Osteoblast (primary cell): ENCODE measurements around the gene SAMD3. TPM values are rescaled to one million over a fixed set of nuclear protein-coding genes. Genes with fewer than 3 reads are reported as not detected.

ENCODE experiments used
- DNase-seq: peaks from one replicate; pipeline ENCODE4 v3.0.0; 2011; ENCODE audit warnings: low spot score, mixed read lengths; ENCODE audit not compliant: insufficient read length; ENCODE audit errors: missing footprints
- H2AFZ ChIP-seq: 2 replicates; pipeline ENCODE4 v1.6.0; 2011; ENCODE audit warnings: mild to moderate bottlenecking, low read length
- H3K27ac ChIP-seq: 2 replicates; pipeline ENCODE4 v1.5.1; 2011; ENCODE audit warnings: mild to moderate bottlenecking, low read depth, low read length, moderate library complexity
- H3K27me3 ChIP-seq: 2 replicates; pipeline ENCODE4 v1.6.0; 2012; ENCODE audit warnings: mild to moderate bottlenecking, control low read depth, inconsistent platforms, low read length, moderate library complexity; ENCODE audit not compliant: insufficient read depth
- H3K36me3 ChIP-seq: 2 replicates; pipeline ENCODE4 v1.5.1; 2011; ENCODE audit warnings: mild to moderate bottlenecking, low read length, control low read depth, moderate library complexity; ENCODE audit not compliant: insufficient read depth
- H3K4me1 ChIP-seq: 2 replicates; pipeline ENCODE4 v1.5.1; 2011; ENCODE audit warnings: mild to moderate bottlenecking, low read length, control low read depth, moderate library complexity; ENCODE audit not compliant: insufficient read depth
- H3K4me2 ChIP-seq: 2 replicates; pipeline ENCODE4 v1.6.0; 2011; ENCODE audit warnings: mild to moderate bottlenecking, low read length; ENCODE audit not compliant: insufficient read depth
- H3K4me3 ChIP-seq: fragments of 200-600 bp; sonication (generic); 3 replicates; pipeline ENCODE4 v1.5.1; 2012; ENCODE audit warnings: mild to moderate bottlenecking, low read length, inconsistent platforms; ENCODE audit not compliant: insufficient read depth
- H3K79me2 ChIP-seq: 2 replicates; pipeline ENCODE4 v1.6.0; 2012; ENCODE audit warnings: mild to moderate bottlenecking, low read length, control low read depth, inconsistent platforms; ENCODE audit not compliant: insufficient read depth
- H3K9me3 ChIP-seq: 2 replicates; pipeline ENCODE4 v1.5.1; 2011; ENCODE audit warnings: low read depth, low read length, control low read depth
- H4K20me1 ChIP-seq: 2 replicates; pipeline ENCODE4 v1.6.0; 2012; ENCODE audit warnings: mild to moderate bottlenecking, low read length, control low read depth; ENCODE audit not compliant: insufficient read depth
- total RNA-seq: library from RNA; depleted of rRNA; stranded (reverse); fragments of >200 nt; gene quantifications from 2 replicates; pipeline ENCODE4 v1.2.3, GENCODE V29; 2012
- TF ChIP-seq, protein P1 (sequence below): IDR thresholded peaks from 2 replicates; pipeline ENCODE4 v1.5.1; 2011; ENCODE audit warnings: mild to moderate bottlenecking, low read depth, low read length, moderate library complexity; ENCODE audit errors: extremely low read depth

Gene SAMD3
- total RNA-seq, 1 donor = 0.72 TPM

DNA sequence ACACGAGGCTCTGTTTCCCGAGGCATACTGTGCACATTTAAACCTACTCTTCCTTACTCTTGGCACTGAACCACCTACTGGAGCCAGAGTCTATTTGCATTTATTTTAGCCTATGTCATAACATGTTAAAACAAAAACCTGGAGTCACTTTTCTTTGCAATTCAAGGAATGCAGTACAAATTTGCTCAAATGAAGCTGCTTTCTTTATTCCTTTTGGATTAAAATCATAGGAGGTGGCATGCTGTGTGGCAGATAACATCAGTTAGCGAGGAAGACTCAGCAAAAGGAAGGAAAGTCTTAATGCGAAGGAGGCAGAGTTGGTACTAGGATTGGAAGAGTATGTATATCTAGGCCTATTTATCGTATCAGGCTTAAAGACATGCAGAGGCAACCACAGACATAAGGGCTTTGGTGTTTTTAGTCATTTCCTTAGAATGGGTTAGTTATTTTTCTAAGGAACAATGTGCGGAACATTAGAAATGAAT is 92.9 kb downstream of the SAMD3 start:
- Histone ChIP-seq H3K4me1 (peaks cover 6% of the 10 kb centered on the region), H3K36me3 (no peaks in the 10 kb centered on the region), H3K4me2 (no peak overlapping the region), H3K27me3 (no peaks in the 10 kb centered on the region), H4K20me1 (no peaks in the 10 kb centered on the region), H3K9me3 (no peaks in the 10 kb centered on the region), H3K79me2 (no peaks in the 10 kb centered on the region), H3K4me3 (no peak overlapping the region), H3K27ac (no peak overlapping the region), H2AFZ (no peak overlapping the region)
- DNase-seq = no peak
- TF ChIP-seq, protein P1, sequence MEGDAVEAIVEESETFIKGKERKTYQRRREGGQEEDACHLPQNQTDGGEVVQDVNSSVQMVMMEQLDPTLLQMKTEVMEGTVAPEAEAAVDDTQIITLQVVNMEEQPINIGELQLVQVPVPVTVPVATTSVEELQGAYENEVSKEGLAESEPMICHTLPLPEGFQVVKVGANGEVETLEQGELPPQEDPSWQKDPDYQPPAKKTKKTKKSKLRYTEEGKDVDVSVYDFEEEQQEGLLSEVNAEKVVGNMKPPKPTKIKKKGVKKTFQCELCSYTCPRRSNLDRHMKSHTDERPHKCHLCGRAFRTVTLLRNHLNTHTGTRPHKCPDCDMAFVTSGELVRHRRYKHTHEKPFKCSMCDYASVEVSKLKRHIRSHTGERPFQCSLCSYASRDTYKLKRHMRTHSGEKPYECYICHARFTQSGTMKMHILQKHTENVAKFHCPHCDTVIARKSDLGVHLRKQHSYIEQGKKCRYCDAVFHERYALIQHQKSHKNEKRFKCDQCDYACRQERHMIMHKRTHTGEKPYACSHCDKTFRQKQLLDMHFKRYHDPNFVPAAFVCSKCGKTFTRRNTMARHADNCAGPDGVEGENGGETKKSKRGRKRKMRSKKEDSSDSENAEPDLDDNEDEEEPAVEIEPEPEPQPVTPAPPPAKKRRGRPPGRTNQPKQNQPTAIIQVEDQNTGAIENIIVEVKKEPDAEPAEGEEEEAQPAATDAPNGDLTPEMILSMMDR = no peak

DNA sequence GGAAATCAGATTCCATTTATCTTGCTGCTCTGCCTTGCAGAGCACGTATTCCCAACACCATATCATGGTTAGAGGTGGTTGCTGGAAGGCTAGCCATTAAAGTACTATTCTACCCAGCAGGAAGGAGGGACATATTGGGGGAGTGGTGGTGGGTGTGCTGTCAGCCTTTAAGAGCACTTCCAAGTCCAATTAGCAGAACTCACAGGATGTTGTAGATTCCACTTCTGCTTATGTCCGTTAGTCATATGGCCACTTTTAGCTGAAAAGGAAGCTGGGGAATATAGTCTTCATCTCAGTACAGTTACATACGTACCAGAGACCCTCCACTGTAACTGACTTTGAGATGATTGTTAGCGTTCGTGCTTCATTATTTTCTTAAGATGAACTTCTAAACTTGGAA is 94.4 kb downstream of the SAMD3 start:
- Histone ChIP-seq H3K79me2 (no peaks in the 10 kb centered on the region), H3K4me2 (no peak overlapping the region), H3K4me1 (peaks cover 6% of the 10 kb centered on the region), H2AFZ (no peak overlapping the region), H4K20me1 (no peaks in the 10 kb centered on the region), H3K27ac (no peak overlapping the region), H3K36me3 (no peaks in the 10 kb centered on the region), H3K9me3 (no peaks in the 10 kb centered on the region), H3K4me3 (no peak overlapping the region), H3K27me3 (no peaks in the 10 kb centered on the region)
- no peak for DNase-seq
- TF ChIP-seq, protein P1 = no peak

DNA sequence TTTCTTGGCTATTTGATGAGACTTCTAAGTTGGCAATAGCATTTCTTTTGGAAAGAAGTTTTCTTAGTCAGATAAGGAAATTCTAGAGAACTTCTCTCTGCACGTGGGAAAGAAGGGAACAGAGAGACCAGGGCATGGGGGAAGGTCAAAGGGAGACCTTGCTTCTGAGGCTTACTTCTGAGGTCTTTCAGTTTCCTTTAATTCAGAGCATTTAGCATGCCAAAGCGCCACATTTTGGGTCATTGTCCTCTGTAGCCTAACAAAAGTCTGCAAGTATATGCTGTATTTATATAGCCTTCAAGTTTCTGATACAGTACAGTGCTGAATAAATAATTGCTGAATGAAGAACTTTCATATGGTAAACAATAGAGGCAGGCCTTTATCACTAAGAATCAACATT is 95.6 kb downstream of the SAMD3 start:
- no peaks in the 10 kb centered on the region for H3K9me3 ChIP-seq
- H3K4me2 ChIP-seq = no peak overlapping the region
- no peak for DNase-seq
- H3K4me1 ChIP-seq = peaks cover 6% of the 10 kb centered on the region
- no peaks in the 10 kb centered on the region for H4K20me1 ChIP-seq
- no peak overlapping the region for H3K27ac ChIP-seq
- no peak overlapping the region for H2AFZ ChIP-seq
- H3K27me3 ChIP-seq = no peaks in the 10 kb centered on the region
- H3K36me3 ChIP-seq = no peaks in the 10 kb centered on the region
- H3K4me3 ChIP-seq = no peak overlapping the region
- no peaks in the 10 kb centered on the region for H3K79me2 ChIP-seq
- TF ChIP-seq, protein P1 = no peak

DNA sequence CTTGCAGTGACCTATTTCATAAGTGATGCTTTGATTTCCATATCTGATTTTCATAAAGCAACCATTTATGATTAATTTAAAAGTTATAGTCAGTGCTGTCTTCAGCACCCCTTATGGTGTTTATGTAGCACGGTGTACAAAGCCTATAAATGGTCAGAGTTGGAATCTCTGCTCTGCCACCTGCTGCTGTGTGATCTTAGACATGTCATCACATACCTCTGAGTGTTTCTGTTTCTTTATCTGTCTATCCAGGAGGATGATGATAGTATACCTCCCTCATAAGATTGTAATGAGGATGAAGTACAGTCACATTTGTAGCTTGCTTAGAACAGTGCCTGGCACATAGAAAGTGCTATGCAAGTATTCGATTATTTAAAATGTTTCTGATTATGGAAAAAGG is 100.5 kb downstream of the SAMD3 start:
- no peaks in the 10 kb centered on the region for H3K79me2 ChIP-seq
- no peaks in the 10 kb centered on the region for H3K27me3 ChIP-seq
- no peaks in the 10 kb centered on the region for H3K36me3 ChIP-seq
- H3K27ac ChIP-seq = no peak overlapping the region
- H2AFZ ChIP-seq = no peak overlapping the region
- no peaks in the 10 kb centered on the region for H3K4me1 ChIP-seq
- TF ChIP-seq, protein P1 = no peak
- no peaks in the 10 kb centered on the region for H4K20me1 ChIP-seq
- no peak overlapping the region for H3K4me2 ChIP-seq
- H3K9me3 ChIP-seq = no peaks in the 10 kb centered on the region
- DNase-seq = no peak
- H3K4me3 ChIP-seq = no peak overlapping the region
